Dermis blood vessel endothelial cell (primary cell): ENCODE results near the gene HLA-DQA2. TPM values are rescaled to one million over a fixed set of nuclear protein-coding genes. Genes with fewer than 3 reads are reported as not detected.
"Not testable (repeated sequence)": the region's sequence is repeated elsewhere in the genome, so short reads cannot be mapped to it uniquely, and the experiment has no call there.

Experiments
- DNase-seq: peaks from one replicate; pipeline ENCODE4 v3.0.0; 2010
- total RNA-seq: library from RNA; depleted of rRNA; stranded (reverse); fragments of >200 nt; gene quantifications from 2 replicates; pipeline ENCODE4 v1.2.3, GENCODE V29; 2014

HLA-DQA2 gene
- total RNA-seq, 1 donor from 2014 or later, result not detected

GRCh38 chr6:32782923-32783322, 41.7 kb downstream of the HLA-DQA2 start:
- DNase-seq, result not testable (repeated sequence)

DNA sequence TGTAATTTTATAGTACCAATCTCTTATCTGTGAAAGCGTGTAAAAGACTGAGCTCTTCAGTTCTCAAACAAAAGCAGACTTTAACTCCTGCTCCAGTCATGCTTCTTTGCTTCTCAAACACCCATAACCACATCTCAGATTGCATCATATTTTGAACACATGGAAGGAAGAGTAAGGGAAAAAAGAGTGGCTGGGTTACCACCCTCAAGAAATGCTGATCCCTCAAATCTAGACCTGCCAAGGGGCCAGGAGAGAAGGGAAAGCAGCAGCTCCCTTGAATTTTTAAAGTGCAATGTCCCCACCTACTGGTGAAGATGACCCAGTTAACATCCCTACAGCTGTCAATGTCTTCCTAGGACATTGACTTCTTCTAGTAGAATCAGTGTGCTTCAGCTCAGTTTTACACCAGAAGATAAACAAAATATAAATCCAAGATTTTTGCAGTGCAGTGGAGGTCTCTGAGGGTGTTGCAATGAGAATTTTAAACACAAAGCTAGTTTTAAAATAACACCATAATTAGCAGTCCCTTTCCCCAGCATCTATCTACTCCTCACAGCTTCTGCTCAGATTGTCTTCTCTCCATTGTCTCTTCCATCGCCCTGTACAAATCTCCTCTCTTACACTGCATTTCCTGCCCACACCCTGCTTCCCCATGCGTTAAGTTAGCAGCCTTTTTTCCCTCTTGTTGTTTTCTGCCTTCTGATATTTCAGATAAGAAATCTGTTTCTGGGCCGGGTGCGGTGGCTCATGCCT, 44.8 kb downstream of the HLA-DQA2 start:
- DNase-seq, result peak; percentile 73

- DNase-seq, result no peak
Measured at GRCh38 chr6:32790306-32790705, 49.1 kb downstream of the HLA-DQA2 start.

DNA sequence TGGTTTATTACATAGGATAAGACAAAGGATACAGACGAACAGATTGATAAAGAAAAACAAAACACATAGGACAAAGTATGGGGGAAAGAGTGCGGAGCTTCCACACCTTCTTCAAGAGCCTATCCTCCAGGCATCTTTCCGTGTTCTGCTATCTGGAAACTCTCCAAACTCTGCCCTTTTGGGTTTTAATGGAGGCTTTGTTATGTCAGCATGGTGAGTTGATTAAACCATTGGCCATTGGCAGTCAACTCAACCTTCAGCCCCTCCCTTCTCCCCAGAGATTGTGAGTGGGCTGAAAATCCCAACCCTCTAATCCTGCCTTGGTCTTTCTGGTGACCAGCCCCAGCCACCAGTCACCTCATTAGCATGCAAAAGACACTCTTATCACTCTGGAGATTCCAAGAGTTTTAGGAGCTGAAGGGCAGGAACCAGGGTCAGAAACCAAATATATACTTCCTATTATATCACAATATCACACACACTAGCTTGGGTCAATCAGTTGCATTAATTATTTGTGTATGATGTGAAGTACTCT, 51.8 kb downstream of the HLA-DQA2 start:
- no peak for DNase-seq

DNA sequence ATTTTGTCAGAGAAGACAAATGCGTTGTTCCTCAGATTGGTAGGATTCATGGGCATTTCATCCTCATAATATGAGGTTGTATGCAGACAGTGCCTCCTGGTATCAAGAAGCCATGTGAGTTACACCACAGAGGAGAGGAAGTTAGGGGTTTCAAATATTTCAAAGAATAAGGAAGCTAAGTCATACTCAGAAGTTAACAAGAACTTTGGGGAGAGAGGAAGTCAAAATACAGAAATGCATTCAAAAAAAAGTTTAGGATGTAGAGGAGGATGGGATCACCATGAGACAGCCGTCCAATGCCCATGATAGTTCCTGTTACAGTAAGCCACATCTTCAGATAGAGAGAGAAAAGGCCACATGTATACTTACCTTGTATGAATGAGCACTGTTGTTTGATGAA, 53.3 kb downstream of the HLA-DQA2 start:
- DNase-seq, result no peak

Other genes with a start within 250 kb of the HLA-DQA2 start
- not detected in 2 replicates for gene HLA-DRB5, start 211.1 kb upstream of the HLA-DQA2 start, total RNA-seq
- 0.17 TPM in 1 of 2 replicates, not detected in the other for gene HLA-DRB1, start 151.5 kb upstream of the HLA-DQA2 start, total RNA-seq
- gene HLA-DQA1, start 104.0 kb upstream of the HLA-DQA2 start, total RNA-seq, result not detected in 2 replicates
- not detected in 2 replicates for gene HLA-DQB1, start 74.7 kb upstream of the HLA-DQA2 start, total RNA-seq
- gene HLA-DQB2, start 22.1 kb downstream of the HLA-DQA2 start, total RNA-seq, result not detected in 2 replicates
- gene HLA-DOB, start 75.6 kb downstream of the HLA-DQA2 start, total RNA-seq, result not detected in 2 replicates
- gene TAP2, start 97.3 kb downstream of the HLA-DQA2 start, total RNA-seq, result 22.8 and 39.0 TPM in 2 replicates
- gene PSMB8, start 102.7 kb downstream of the HLA-DQA2 start, total RNA-seq, result 73.5 and 86.4 TPM in 2 replicates
- 52.9 and 93.4 TPM in 2 replicates for gene TAP1, start 112.3 kb downstream of the HLA-DQA2 start, total RNA-seq
- 29.1 and 68.9 TPM in 2 replicates for gene PSMB9, start 112.8 kb downstream of the HLA-DQA2 start, total RNA-seq
- 1.0 and 2.9 TPM in 2 replicates for gene HLA-DMB, start 199.6 kb downstream of the HLA-DQA2 start, total RNA-seq
- 1.2 and 1.7 TPM in 2 replicates for gene HLA-DMA, start 211.7 kb downstream of the HLA-DQA2 start, total RNA-seq
- gene BRD2, start 227.2 kb downstream of the HLA-DQA2 start, total RNA-seq, result 60.2 and 86.7 TPM in 2 replicates